HL-60 (cell line): ENCODE measurements around the gene HAUS8.

ENCODE experiments used
- CTCF ChIP-seq: IDR thresholded peaks from one replicate; pipeline ENCODE4 v1.5.1; 2011; ENCODE audit warnings: low read length, control low read depth, inconsistent platforms; ENCODE audit not compliant: insufficient read depth
- POLR2AphosphoS5 ChIP-seq: IDR thresholded peaks from 2 replicates; pipeline ENCODE4 v1.6.1; 2012; ENCODE audit warnings: low read depth

DNA sequence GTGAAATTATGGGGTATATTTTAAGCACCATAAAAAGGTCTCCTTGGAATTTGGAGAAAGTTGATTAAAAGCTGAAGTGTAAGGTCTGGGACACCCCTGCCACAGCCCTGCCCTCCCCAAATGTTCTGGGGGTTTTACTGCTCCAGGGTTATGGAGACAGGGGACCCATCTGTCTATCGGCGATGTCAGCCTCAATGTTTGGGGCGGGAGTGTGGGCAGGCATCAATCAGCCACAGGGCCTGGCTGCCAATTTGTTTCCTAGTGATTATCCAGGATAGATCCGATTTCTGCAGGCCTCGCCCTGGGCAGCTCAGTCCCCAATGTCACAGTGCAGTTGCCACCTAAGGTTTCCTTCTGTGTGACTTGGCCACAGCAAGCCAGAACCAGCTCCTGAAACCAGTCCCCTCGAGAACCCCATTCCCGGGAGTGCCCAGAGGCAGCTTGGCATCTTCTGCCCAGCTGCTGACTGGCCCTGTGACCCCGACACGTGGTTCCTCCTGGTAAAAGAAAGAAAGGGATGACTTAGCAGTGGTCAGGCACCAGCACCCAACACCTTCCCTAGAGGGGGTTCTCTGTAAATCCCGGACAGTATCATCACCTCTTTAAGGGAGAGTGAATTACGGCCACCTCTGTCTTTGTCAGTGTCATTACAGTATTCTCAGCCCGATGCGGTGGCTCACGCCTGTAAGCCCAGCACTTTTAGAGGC lies 41.9 kb upstream of the HAUS8 start:
- TF ChIP-seq CTCF (no peak), POLR2AphosphoS5 (no peak)
